GM18505 (cell line): ENCODE data around the gene OR1F1.

ENCODE experiments used
- ATAC-seq: cut with Tn5 transposase; IDR thresholded peaks from one replicate; pipeline ENCODE4 v1.9.1; 2021; ENCODE audit not compliant: unreplicated experiment
- POLR2A ChIP-seq: IDR thresholded peaks from 4 replicates; pipeline ENCODE4 v1.6.1; 2011; ENCODE audit warnings: borderline replicate concordance; ENCODE audit not compliant: insufficient read depth, insufficient read length; ENCODE audit errors: extremely low read depth

The OR1F1 gene

DNA sequence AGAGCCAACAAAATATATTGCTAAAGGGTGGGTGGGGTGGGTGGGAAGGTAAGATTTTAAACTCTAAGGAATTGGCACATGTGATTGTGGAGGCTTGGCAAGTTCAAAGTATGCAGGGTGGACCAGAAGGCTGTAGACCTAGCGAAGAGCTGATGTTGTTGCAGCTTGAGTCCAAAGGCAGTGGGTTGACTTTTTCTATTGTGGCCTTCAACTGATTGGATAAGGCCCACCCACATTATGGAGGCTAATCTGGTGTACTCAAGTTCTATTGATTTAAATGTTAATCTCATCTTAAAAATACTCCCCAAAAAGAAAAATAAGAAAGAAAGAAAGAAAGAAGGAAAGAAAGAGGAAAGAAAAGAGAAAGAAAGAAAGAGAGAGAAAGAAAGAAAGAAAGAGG, 24.6 kb downstream of the OR1F1 start:
- no peak for ATAC-seq

GRCh38 chr16:3214904-3215600, 27.0 kb downstream of the OR1F1 start:
- TF ChIP-seq POLR2A = no peak
- ATAC-seq = no peak

More for the DNA sequence above, 24.6 kb downstream of the OR1F1 start:
- TF ChIP-seq POLR2A = no peak

DNA sequence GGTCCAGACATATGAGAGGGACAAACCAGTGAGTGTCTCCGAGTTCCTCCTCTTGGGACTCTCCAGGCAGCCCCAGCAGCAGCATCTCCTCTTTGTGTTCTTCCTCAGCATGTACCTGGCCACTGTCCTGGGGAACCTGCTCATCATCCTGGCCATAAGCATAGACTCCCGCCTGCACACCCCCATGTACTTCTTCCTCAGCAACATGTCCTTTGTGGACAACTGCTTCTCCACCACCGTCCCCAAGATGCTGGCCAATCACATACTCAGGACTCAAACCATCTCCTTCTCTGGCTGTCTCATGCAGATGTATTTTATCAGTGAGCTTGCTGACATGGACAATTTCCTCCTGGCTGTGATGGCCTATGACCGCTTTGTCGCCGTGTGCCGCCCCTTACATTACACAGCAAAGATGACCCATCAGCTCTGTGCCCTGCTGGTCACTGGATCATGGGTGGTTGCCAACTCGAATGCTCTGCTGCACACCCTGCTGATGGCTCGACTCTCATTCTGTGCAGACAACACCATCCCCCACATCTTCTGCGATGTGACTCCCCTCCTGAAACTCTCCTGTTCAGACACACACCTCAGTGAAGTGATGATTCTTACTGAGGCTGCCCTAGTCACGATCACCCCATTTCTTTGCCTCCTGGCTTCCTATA, 27.7 kb downstream of the OR1F1 start:
- TF ChIP-seq POLR2A = no peak
- no peak for ATAC-seq

DNA sequence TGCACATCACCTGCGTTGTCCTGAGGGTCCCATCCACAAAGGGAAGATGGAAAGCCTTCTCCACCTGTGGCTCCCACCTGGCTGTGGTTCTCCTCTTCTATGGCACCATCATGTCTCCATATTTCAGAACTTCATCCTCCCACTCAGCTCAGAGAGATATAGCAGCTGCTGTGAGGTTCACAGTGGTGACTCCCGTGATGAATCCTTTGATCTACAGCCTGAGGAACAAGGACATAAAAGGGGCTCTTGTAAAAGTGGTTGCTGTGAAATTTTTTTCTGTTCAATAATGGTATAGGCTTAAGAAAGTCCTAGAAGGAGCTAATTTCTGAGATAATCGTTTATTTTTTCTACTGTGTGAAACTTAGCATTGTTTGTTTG, 28.2 kb downstream of the OR1F1 start:
- TF ChIP-seq POLR2A = no peak
- ATAC-seq = no peak

DNA sequence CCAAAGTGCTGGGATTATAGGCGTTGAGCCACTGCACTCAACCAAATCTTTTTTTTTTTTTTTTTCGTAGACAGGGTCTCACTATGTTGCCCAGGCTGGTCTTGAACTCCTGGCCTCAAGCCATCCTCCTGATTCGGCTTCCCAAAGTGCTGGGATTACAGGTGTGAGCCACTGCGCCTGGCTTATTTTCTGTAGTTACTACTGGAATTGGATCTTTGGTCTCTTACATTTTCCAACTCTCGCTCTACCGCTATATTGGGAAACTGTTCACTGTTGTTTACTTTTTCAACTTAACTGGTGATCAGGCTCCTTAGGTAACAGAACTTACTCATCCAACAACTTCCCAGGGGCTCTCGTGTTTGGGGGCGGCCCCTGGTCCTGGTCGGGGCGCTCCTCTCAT, 32.8 kb downstream of the OR1F1 start:
- no peak for TF ChIP-seq POLR2A
- ATAC-seq = no peak

DNA sequence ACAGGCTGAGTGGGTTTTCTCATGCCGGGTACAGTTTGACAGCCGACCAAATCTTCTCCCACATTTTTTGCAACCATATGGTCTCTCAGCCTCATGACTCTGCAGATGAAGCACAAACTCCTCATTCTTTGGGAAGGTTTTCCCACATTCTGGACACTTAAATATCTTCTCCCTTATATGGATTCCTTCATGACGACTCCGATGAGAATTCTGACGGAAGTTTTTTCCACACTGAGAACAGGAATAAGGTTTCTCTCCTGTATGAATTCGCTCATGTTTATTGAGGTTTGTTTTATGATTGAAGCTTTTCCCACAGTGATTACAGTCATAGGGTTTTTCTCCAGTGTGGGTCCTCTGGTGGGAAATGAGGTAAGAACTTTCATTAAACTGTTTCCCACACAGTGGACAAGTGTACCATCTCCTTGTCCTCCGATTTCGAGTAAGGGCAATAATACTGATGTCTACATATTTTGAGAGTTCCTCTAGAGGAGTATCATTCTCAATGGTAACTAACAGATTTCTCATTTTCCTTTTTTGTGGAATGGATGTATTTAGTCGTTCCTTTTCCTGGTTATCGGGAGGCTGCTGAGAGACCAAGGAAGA, 36.0 kb downstream of the OR1F1 start:
- no peak for TF ChIP-seq POLR2A

DNA sequence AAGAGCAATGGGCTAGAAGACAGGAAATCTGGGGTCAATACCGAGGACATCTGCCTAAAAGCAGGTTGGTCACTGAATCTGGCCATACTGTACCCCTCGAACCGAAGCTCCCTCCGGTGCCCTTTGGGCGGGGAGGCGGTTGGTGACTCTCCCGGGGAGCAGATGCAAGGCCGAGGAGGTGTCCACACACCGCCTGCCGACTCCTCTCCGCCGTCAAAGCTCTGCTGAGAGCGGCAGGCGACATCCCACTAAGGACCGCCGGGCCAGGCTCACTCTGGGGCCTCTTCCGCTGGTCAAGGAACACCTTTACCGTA, 46.5 kb downstream of the OR1F1 start:
- ATAC-seq = no peak
- no peak for TF ChIP-seq POLR2A

More for the DNA sequence above, 36.0 kb downstream of the OR1F1 start:
- no peak for ATAC-seq

- ATAC-seq = peak; percentile 94
- peak; percentile 89 for TF ChIP-seq POLR2A
These were observed 47.0 kb downstream of the OR1F1 start, which contains the start of gene ZNF200 for GRCh38 chr16:3234857-3235561. ZNF200 (minus strand) TSS chr16:3235158; CDS start chr16:3233755, 1,403 bp downstream.

DNA sequence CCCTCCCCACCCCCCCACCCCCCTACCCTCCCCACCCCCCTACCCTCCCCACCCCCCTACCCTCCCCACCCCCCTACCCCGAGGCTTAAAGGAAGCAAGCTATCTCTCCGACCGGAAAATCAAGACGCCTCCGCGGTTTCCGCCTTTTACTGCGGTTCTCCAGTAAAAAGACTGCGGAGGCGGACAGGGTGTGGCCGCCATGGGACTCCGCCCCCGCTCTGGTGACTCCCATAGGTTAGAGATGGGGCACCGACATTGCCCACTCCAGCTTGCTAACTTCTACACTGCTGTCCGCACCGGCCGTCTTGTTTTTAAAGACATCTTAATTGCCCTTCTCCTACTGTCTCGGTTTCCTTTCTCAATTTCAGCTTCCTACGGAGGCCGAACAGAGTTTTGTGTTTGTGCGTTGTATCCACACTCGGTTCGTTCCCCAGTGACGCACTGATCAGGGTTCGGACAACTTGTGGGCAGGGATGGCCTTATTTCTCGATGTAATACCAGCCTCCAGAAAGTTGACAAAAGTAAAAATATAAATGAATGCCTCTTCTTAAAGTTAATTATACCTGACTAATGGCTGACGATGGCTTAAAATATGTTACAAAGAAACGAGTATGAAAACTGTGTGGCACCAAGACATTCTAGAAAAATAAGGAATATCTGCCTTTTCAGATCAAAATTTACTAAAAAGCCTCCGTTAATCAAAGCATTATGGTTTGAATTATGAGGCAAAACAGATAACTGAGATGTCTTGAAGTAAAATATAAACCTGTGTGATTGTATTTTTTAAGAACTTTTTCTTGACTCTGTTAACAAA, 48.1 kb downstream of the OR1F1 start:
- TF ChIP-seq POLR2A = no peak
- ATAC-seq = no peak

GRCh38 chr16:3241761-3242160, 53.8 kb downstream of the OR1F1 start:
- no peak for ATAC-seq
- no peak for TF ChIP-seq POLR2A

- TF ChIP-seq POLR2A = no peak
- ATAC-seq = no peak
These were observed 54.7 kb downstream of the OR1F1 start for GRCh38 chr16:3242709-3243108.

DNA sequence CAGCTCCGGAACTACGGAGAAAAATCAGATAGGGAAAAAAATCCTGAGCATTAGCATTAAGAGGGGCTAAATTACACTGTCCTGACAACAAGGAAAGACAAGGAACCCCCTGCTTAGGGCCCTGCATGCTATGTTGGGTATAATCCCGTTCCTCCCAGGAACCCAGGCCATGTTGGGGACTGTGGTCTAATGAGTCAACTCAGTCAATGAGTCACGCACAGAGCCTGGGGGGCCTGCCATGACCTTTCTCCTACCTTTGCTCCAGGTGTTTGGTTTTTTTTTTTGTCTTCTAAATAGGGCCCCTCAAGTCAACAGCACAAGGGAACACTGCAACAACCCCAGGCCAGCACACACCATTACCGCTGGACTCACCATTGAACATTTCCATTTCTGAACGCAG, 55.9 kb downstream of the OR1F1 start:
- TF ChIP-seq POLR2A = no peak
- no peak for ATAC-seq

DNA sequence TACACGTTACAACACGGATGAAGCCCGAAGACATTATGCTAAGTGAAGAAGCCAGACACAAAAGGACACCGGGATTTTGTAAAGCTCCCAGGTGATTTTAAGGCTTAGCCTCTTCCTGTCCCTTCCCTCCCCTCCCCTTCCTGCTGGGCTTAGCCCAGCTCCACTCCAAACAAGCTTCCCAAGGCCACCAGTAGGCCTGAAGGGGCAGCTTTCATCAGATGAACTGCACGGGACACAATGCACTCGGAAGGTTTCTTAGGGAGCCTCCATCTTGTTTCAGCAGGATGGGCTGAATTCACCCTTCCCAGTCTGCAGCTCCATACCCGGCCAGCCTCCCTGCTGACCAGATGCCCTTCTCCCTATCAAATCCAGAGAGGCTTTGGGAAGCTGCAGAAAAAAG, 58.0 kb downstream of the OR1F1 start:
- no peak for ATAC-seq
- TF ChIP-seq POLR2A = no peak
